ENCODE data around the gene ABCB8.

GRCh38 chr7:150983893-150984368 is 44.3 kb upstream of the ABCB8 start:
- no peak for TF ChIP-seq EZH2 (IDR thresholded peaks at IDR 0.05; ENCODE audit: low read depth, low read length, severe bottlenecking)
- TF ChIP-seq TAF1 (IDR thresholded peaks at IDR 0.05; ENCODE audit: low read depth, low read length), result no peak
- TF ChIP-seq CBX5 (IDR thresholded peaks at IDR 0.05; ENCODE audit: low read depth, low read length), result no peak
- no peak for TF ChIP-seq CTCF (IDR thresholded peaks at IDR 0.05; ENCODE audit: control extremely low read depth in 1 of 3, insufficient read depth in 1 of 3, low read depth in 1 of 3, low read length in 3 of 3)
- no peak for TF ChIP-seq POLR2A (IDR thresholded peaks at IDR 0.05; ENCODE audit: control extremely low read depth in 1 of 2, low read depth in 2 of 2, low read length in 2 of 2)
- no peak for TF ChIP-seq TEAD4 (IDR thresholded peaks at IDR 0.05; ENCODE audit: low read depth, low read length)
- no peak for TF ChIP-seq JUN (IDR thresholded peaks at IDR 0.05; ENCODE audit: low read depth, low read length)
- no peak for TF ChIP-seq RAD21 (IDR thresholded peaks at IDR 0.05 in 1 of 2, conservative IDR thresholded peaks at IDR 0.05 in 1 of 2; ENCODE audit: low read depth in 2 of 2, low read length in 2 of 2)
- peak; percentile 86 to 89 for TF ChIP-seq SIN3A (conservative IDR thresholded peaks at IDR 0.05 in 1 of 2, IDR thresholded peaks at IDR 0.05 in 1 of 2; ENCODE audit: low read depth in 1 of 2, low read length in 2 of 2)
- no peak for TF ChIP-seq GABPA (IDR thresholded peaks at IDR 0.05; ENCODE audit: borderline replicate concordance, insufficient read depth, low read length)
- TF ChIP-seq GTF2F1 (IDR thresholded peaks at IDR 0.05; ENCODE audit: borderline replicate concordance, low read depth, low read length), result no peak
